Trophoblast cell (in vitro differentiated cells and primary cell): ENCODE measurements around the gene WDR90.

Source experiments
- DNase-seq, 2 donors: peaks; one replicate each; pipeline ENCODE4 v3.0.0-alpha.2; 2016
- H2AFZ ChIP-seq: 2 replicates; pipeline ENCODE4 v1.6.1; 2013; ENCODE audit warnings: low read length, moderate library complexity, mild to moderate bottlenecking; ENCODE audit not compliant: insufficient read depth, poor library complexity
- H2AK5ac ChIP-seq: 2 replicates; pipeline ENCODE4 v1.6.1; 2013; ENCODE audit warnings: mild to moderate bottlenecking, low read length
- H2BK120ac ChIP-seq: 2 replicates; pipeline ENCODE4 v1.6.1; 2013; ENCODE audit warnings: low read length, mild to moderate bottlenecking, moderate library complexity; ENCODE audit not compliant: insufficient read depth, poor library complexity
- H2BK12ac ChIP-seq: 2 replicates; pipeline ENCODE4 v1.6.1; 2013; ENCODE audit warnings: mild to moderate bottlenecking, low read length, moderate library complexity
- H2BK5ac ChIP-seq: 2 replicates; pipeline ENCODE4 v1.6.1; 2013; ENCODE audit warnings: low read length, low read depth, moderate library complexity, mild to moderate bottlenecking; ENCODE audit not compliant: poor library complexity
- H3K14ac ChIP-seq: 2 replicates; pipeline ENCODE4 v1.6.1; 2013; ENCODE audit warnings: mild to moderate bottlenecking, low read length
- H3K18ac ChIP-seq: 2 replicates; pipeline ENCODE4 v1.6.1; 2013; ENCODE audit warnings: mild to moderate bottlenecking, low read length
- H3K23ac ChIP-seq: 2 replicates; pipeline ENCODE4 v1.6.1; 2013; ENCODE audit warnings: low read length
- H3K27ac ChIP-seq: 2 replicates; pipeline ENCODE4 v1.5.1; 2013; ENCODE audit warnings: low read depth, mild to moderate bottlenecking, inconsistent platforms, low read length, moderate library complexity
- H3K27me3 ChIP-seq: 2 replicates; pipeline ENCODE4 v1.6.1; 2013; ENCODE audit warnings: inconsistent platforms, mild to moderate bottlenecking, low read length, moderate library complexity; ENCODE audit not compliant: insufficient read depth
- H3K36me3 ChIP-seq, 2 experiments: 1 replicate in 1 of 2; 2 replicates in 1 of 2; pipeline ENCODE4 v1.6.1; 2013; ENCODE audit warnings: low read length in 2 of 2, mild to moderate bottlenecking in 2 of 2, moderate library complexity in 1 of 2; ENCODE audit not compliant: insufficient read depth in 2 of 2, control insufficient read depth in 1 of 2
- H3K4ac ChIP-seq: 2 replicates; pipeline ENCODE4 v1.6.1; 2013; ENCODE audit warnings: low read depth, mild to moderate bottlenecking, low read length, moderate library complexity
- H3K4me1 ChIP-seq, 2 experiments: 1 replicate in 1 of 2; 2 replicates in 1 of 2; pipeline ENCODE4 v1.6.1; 2013; ENCODE audit warnings: low read length in 2 of 2, mild to moderate bottlenecking in 2 of 2, moderate library complexity in 1 of 2; ENCODE audit not compliant: insufficient read depth in 2 of 2, control insufficient read depth in 1 of 2
- H3K4me2 ChIP-seq: 2 replicates; pipeline ENCODE4 v1.6.1; 2013; ENCODE audit warnings: inconsistent platforms, mild to moderate bottlenecking, low read length, moderate library complexity
- H3K4me3 ChIP-seq: 2 replicates; pipeline ENCODE4 v1.5.1; 2013; ENCODE audit warnings: mild to moderate bottlenecking, low read depth, low read length, inconsistent platforms
- H3K79me1 ChIP-seq: one replicate; pipeline ENCODE4 v1.6.1; 2013; ENCODE audit warnings: low read length
- H3K79me2 ChIP-seq: 2 replicates; pipeline ENCODE4 v1.6.1; 2013; ENCODE audit warnings: low read length, mild to moderate bottlenecking; ENCODE audit not compliant: control insufficient read depth, insufficient read depth, poor library complexity
- H3K9ac ChIP-seq: 2 replicates; pipeline ENCODE4 v1.6.1; 2013; ENCODE audit warnings: mild to moderate bottlenecking, low read length
- H3K9me3 ChIP-seq: 2 replicates; pipeline ENCODE4 v1.6.1; 2013; ENCODE audit warnings: low read depth, mild to moderate bottlenecking, control low read depth, inconsistent platforms, low read length; ENCODE audit not compliant: insufficient read depth
- H4K12ac ChIP-seq: 2 replicates; pipeline ENCODE4 v1.6.1; 2013; ENCODE audit warnings: low read depth, mild to moderate bottlenecking, low read length, moderate library complexity
- H4K8ac ChIP-seq: 2 replicates; pipeline ENCODE4 v1.6.1; 2013; ENCODE audit warnings: low read depth, mild to moderate bottlenecking, low read length, moderate library complexity
- H4K91ac ChIP-seq: one replicate; pipeline ENCODE4 v1.6.1; 2013; ENCODE audit warnings: low read depth, mild to moderate bottlenecking, low read length, moderate library complexity
- WGBS: extraction: QIAGEN DNeasy Blood & Tissue Kit; methylation state at CpG from one replicate; pipeline ENCODE4 v1.1.7; 2013; ENCODE audit warnings: missing lambda C conversion rate; ENCODE audit not compliant: insufficient read length, insufficient coverage; ENCODE audit errors: extremely low coverage; 5-methylcytosine and 5-hydroxymethylcytosine counted together

The WDR90 gene

GRCh38 chr16:672371-672770, 23.2 kb downstream of the WDR90 start:
- Histone ChIP-seq H2AFZ (no peak overlapping the region), H4K12ac (no peak overlapping the region), H3K14ac (no peak overlapping the region), H3K18ac (no peak overlapping the region), H4K8ac (no peak overlapping the region), H3K4me2 (no peak overlapping the region), H4K91ac (no peak overlapping the region), H3K36me3 (peaks cover 54 to 56% of the 10 kb centered on the region in 2 experiments), H3K9me3 (peaks cover 2% of the 10 kb centered on the region), H2BK5ac (no peak overlapping the region), H3K23ac (no peak overlapping the region), H3K79me1 (peaks cover 5% of the 10 kb centered on the region), H3K4me1 (peaks cover 13 to 15% of the 10 kb centered on the region in 2 experiments), H3K79me2 (peaks cover 8% of the 10 kb centered on the region), H2BK120ac (no peak overlapping the region), H3K27ac (no peak overlapping the region), H2AK5ac (no peak overlapping the region), H2BK12ac (no peak overlapping the region), H3K27me3 (peaks cover 3% of the 10 kb centered on the region), H3K4ac (no peak overlapping the region), H3K9ac (no peak overlapping the region), H3K4me3 (no peak overlapping the region)
- no CpG with 5 or more reads among the region's 19 CpGs for WGBS
- no peak for DNase-seq

DNA sequence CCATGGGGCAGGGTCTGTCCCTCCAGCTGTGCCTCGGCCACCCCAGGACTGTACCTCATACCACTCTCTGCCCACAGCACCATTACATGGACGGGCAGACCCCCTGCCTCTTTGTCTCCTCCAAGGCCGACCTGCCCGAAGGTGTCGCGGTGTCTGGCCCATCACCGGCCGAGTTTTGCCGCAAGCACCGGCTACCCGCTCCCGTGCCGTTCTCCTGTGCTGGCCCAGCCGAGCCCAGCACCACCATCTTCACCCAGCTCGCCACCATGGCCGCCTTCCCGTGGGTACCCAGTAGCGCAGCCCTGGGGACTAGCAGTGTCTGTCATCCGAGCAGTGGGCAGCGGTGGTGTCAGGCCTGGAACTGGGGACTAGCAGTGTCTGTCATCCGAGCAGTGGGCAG, 23.7 kb downstream of the WDR90 start:
- no peak overlapping the region for H3K23ac ChIP-seq
- no peak overlapping the region for H2AFZ ChIP-seq
- peaks cover 3% of the 10 kb centered on the region for H3K27me3 ChIP-seq
- H4K12ac ChIP-seq, result no peak overlapping the region
- no peak overlapping the region for H3K14ac ChIP-seq
- H4K8ac ChIP-seq, result no peak overlapping the region
- no peak overlapping the region for H3K4ac ChIP-seq
- no peak overlapping the region for H4K91ac ChIP-seq
- no peak overlapping the region for H2AK5ac ChIP-seq
- peaks cover 5% of the 10 kb centered on the region for H3K79me1 ChIP-seq
- H3K18ac ChIP-seq, result no peak overlapping the region
- H3K9ac ChIP-seq, result no peak overlapping the region
- H3K27ac ChIP-seq, result no peak overlapping the region
- no peak overlapping the region for H3K4me3 ChIP-seq
- DNase-seq, result no peak
- WGBS, result no CpG with 5 or more reads among the region's 21 CpGs
- H2BK5ac ChIP-seq, result no peak overlapping the region
- no peak overlapping the region for H2BK120ac ChIP-seq
- H3K36me3 ChIP-seq, result peaks cover 54 to 56% of the 10 kb centered on the region in 2 experiments
- peaks cover 8% of the 10 kb centered on the region for H3K79me2 ChIP-seq
- H3K4me1 ChIP-seq, result peaks cover 13 to 15% of the 10 kb centered on the region in 2 experiments
- peaks cover 2% of the 10 kb centered on the region for H3K9me3 ChIP-seq
- H2BK12ac ChIP-seq, result no peak overlapping the region
- no peak overlapping the region for H3K4me2 ChIP-seq

- H3K36me3 ChIP-seq, result peaks cover 54 to 56% of the 10 kb centered on the region in 2 experiments
- peaks cover 3% of the 10 kb centered on the region for H3K27me3 ChIP-seq
- no peak overlapping the region for H2AFZ ChIP-seq
- peaks cover 13 to 15% of the 10 kb centered on the region in 2 experiments for H3K4me1 ChIP-seq
- no peak overlapping the region for H3K9ac ChIP-seq
- H3K79me2 ChIP-seq, result peaks cover 3% of the 10 kb centered on the region
- no peak overlapping the region for H3K27ac ChIP-seq
- H3K23ac ChIP-seq, result no peak overlapping the region
- H2BK5ac ChIP-seq, result no peak overlapping the region
- no CpG with 5 or more reads among the region's 18 CpGs for WGBS
- H3K79me1 ChIP-seq, result no peaks in the 10 kb centered on the region
- no peak overlapping the region for H3K4ac ChIP-seq
- H2BK12ac ChIP-seq, result no peak overlapping the region
- H3K9me3 ChIP-seq, result peaks cover 2% of the 10 kb centered on the region
- no peak overlapping the region for H4K12ac ChIP-seq
- no peak overlapping the region for H2BK120ac ChIP-seq
- H3K4me2 ChIP-seq, result no peak overlapping the region
- no peak overlapping the region for H3K4me3 ChIP-seq
- no peak overlapping the region for H3K14ac ChIP-seq
- DNase-seq, result no peak
- H4K91ac ChIP-seq, result no peak overlapping the region
- no peak overlapping the region for H3K18ac ChIP-seq
- H2AK5ac ChIP-seq, result no peak overlapping the region
- H4K8ac ChIP-seq, result no peak overlapping the region
Measured at GRCh38 chr16:673399-673991, 24.3 kb downstream of the WDR90 start.

DNA sequence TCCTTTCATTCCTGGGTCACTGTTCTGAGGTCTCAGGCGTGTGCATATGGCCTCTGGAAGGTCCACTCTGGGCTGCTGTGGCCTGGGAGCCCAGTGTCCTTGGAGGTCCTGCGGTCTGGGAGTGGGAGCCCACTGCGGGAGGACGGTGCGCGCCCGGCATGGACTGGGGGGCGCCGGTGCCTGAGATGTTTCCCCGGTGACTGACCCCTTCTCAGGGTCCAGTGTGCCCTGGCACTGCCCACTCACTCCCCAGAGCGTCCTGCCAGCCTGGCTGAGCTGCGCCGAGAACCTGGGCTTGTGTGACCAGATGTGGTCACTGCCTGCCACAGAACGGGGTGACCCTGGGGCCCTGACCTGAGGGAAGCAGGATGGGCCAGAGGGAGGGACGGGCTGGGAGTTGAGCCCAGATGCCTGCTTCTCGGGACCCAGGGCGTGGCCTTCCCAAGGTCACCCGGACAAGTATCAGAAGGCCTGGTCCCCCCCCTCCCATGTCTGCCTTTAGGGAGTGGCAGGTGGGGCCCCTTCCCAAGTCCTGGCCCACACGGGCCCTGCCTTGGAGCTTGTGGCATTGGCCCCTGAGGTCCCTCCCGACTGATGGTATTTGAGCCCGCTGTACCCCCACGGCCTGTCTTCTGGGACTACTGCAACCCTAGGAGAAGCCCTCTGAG, 25.2 kb downstream of the WDR90 start:
- Histone ChIP-seq H3K36me3 (peaks cover 49 to 51% of the 10 kb centered on the region in 2 experiments), H2BK5ac (no peak overlapping the region), H3K4me2 (no peak overlapping the region), H3K79me1 (peaks cover under 1% of the 10 kb centered on the region), H3K4ac (no peak overlapping the region), H3K4me1 (peaks cover 10 to 11% of the 10 kb centered on the region in 2 experiments), H3K9me3 (peaks cover 2% of the 10 kb centered on the region), H4K8ac (no peak overlapping the region), H3K23ac (no peak overlapping the region), H2AK5ac (no peak overlapping the region), H4K12ac (no peak overlapping the region), H2BK120ac (no peak overlapping the region), H3K18ac (no peak overlapping the region), H4K91ac (no peak overlapping the region), H3K27me3 (peaks cover 3% of the 10 kb centered on the region), H3K9ac (no peak overlapping the region), H3K4me3 (no peak overlapping the region), H3K27ac (no peak overlapping the region), H2AFZ (no peak overlapping the region), H2BK12ac (no peak overlapping the region), H3K14ac (no peak overlapping the region), H3K79me2 (peaks cover under 1% of the 10 kb centered on the region)
- DNase-seq, result no peak
- no CpG with 5 or more reads among the region's 22 CpGs for WGBS
